Common myeloid progenitor, CD34-positive (primary cell): Measurements from ENCODE around the gene SLC23A2.
"Not testable (repeated sequence)": the region's sequence is repeated elsewhere in the genome, so short reads cannot be mapped to it uniquely, and the experiment has no call there.

Source experiments
- CTCF ChIA-PET: fragments of 350-600 bp; sonication (Branson Sonifier 250); formaldehyde crosslinking; loops from one replicate; lab custom pipeline; 2021; ENCODE audit warnings: antibody characterized with exemption; lab: Charles Lee
- POLR2A ChIA-PET: fragments of 350-600 bp; sonication (Branson Sonifier 250); formaldehyde crosslinking; loops from one replicate; lab custom pipeline; 2021; ENCODE audit warnings: antibody characterized with exemption; lab: Charles Lee
- DNase-seq, 3 donors: peaks; one replicate each; pipeline versions ENCODE4 v3.0.0 to v3.0.0-alpha.2; 2013
- H3K27ac ChIP-seq, 2 experiments: 1 replicate in 1 of 2; 2 replicates in 1 of 2; pipeline ENCODE4 v1.7.0; 2013; ENCODE audit warnings: inconsistent platforms in 2 of 2, low read length in 2 of 2, mild to moderate bottlenecking in 2 of 2, low read depth in 1 of 2, moderate library complexity in 1 of 2; ENCODE audit not compliant: severe bottlenecking in 2 of 2, insufficient read depth in 1 of 2, poor library complexity in 1 of 2
- H3K27me3 ChIP-seq, 5 experiments: replicated peaks in 2 of 5; 1 replicate in 3 of 5; 2 replicates in 2 of 5; pipeline versions ENCODE4 v1.6.1 to v1.7.0; 2013; ENCODE audit warnings: low read length in 4 of 5, mild to moderate bottlenecking in 2 of 5, moderate library complexity in 2 of 5, inconsistent platforms in 1 of 5; ENCODE audit not compliant: insufficient read depth in 5 of 5, control insufficient read depth in 4 of 5
- H3K36me3 ChIP-seq, 4 experiments: 1 replicate in 2 of 4; 2 replicates in 2 of 4; pipeline versions ENCODE4 v1.6.1 to v1.7.0; 2013; ENCODE audit warnings: low read length in 3 of 4, control low read depth in 1 of 4, mild to moderate bottlenecking in 1 of 4; ENCODE audit not compliant: control insufficient read depth in 4 of 4, insufficient read depth in 4 of 4
- H3K4me1 ChIP-seq, 4 experiments: 1 replicate in 3 of 4; 2 replicates in 1 of 4; pipeline versions ENCODE4 v1.6.1 to v1.7.1; 2013; ENCODE audit warnings: low read length in 3 of 4, mild to moderate bottlenecking in 3 of 4, control low read depth in 1 of 4, inconsistent platforms in 1 of 4, moderate library complexity in 1 of 4; ENCODE audit not compliant: control insufficient read depth in 4 of 4, insufficient read depth in 4 of 4; ENCODE audit errors: control extremely low read depth in 1 of 4
- H3K4me3 ChIP-seq, 7 experiments: 1 replicate in 4 of 7; 2 replicates in 3 of 7; pipeline versions ENCODE4 v1.5.1 to v1.7.0; 2013; ENCODE audit warnings: mild to moderate bottlenecking in 7 of 7, low read length in 6 of 7, moderate library complexity in 6 of 7, inconsistent platforms in 2 of 7, low read depth in 2 of 7, control low read depth in 1 of 7; ENCODE audit not compliant: insufficient read depth in 4 of 7, control insufficient read depth in 1 of 7; ENCODE audit errors: extremely low read depth in 1 of 7
- H3K9me3 ChIP-seq, 5 experiments: 1 replicate in 4 of 5; 2 replicates in 1 of 5; pipeline versions ENCODE4 v1.6.1 to v1.7.1; 2013; ENCODE audit warnings: low read length in 4 of 5, mild to moderate bottlenecking in 2 of 5, inconsistent platforms in 1 of 5, low read depth in 1 of 5, moderate library complexity in 1 of 5; ENCODE audit not compliant: control insufficient read depth in 4 of 5, insufficient read depth in 2 of 5; ENCODE audit errors: control extremely low read depth in 1 of 5
- WGBS: methylation state at CpG from one replicate; pipeline ENCODE4 v1.1.5; 2013; ENCODE audit not compliant: insufficient coverage; 5-methylcytosine and 5-hydroxymethylcytosine counted together

The SLC23A2 gene

GRCh38 chr20:5039889-5040288 lies 38.6 kb upstream of the SLC23A2 start:
- WGBS, result 80% methylated on average over 1 of the region's 1 CpG
- H3K4me3 ChIP-seq, result no peak overlapping the region
- H3K27me3 ChIP-seq, result no peaks in the 10 kb centered on the region
- H3K36me3 ChIP-seq, result no peaks in the 10 kb centered on the region
- POLR2A ChIA-PET, result no interaction called here
- H3K27ac ChIP-seq, result no peak overlapping the region
- no peaks in the 10 kb centered on the region for H3K9me3 ChIP-seq
- no peaks in the 10 kb centered on the region for H3K4me1 ChIP-seq
- DNase-seq, result no peak
- CTCF ChIA-PET, result interaction anchor here (1.2 kb wide), 1 partner anchor 15 kb away, joined by 3 read pairs; no protein-coding TSS in a partner anchor

- ChIA-PET POLR2A (no interaction called here), CTCF (interaction anchor here (1.2 kb wide), 1 partner anchor 15 kb away, joined by 3 read pairs; no protein-coding TSS in a partner anchor)
- WGBS, result 100% methylated on average over 3 of the region's 8 CpGs
Observed at GRCh38 chr20:5039255-5039657, 37.9 kb upstream of the SLC23A2 start.

DNA sequence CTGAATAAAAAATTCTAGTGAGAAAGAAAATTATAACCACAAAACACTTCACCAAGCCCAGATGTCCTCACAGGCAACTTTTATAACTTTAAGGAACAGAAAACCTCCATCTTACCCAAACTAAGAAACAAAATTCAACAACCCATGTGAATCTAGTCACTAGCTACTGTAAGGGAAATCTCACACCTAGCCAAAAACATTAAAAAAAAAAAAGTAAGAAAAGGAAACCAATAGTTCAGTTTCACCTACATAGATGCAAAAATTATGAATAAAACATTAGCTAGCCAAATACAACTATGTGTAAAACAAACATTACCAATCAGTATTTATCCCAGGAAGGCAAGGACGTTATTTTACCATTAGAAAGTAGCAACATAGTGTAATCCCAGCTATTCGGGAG lies 35.5 kb upstream of the SLC23A2 start:
- no peak overlapping the region for H3K4me3 ChIP-seq
- WGBS, result 100% methylated on average over 1 of the region's 2 CpGs
- ChIA-PET CTCF (no interaction called here), POLR2A (no interaction called here)
- no peaks in the 10 kb centered on the region for H3K27me3 ChIP-seq
- no peak overlapping the region for H3K27ac ChIP-seq
- H3K36me3 ChIP-seq, result no peaks in the 10 kb centered on the region
- H3K4me1 ChIP-seq, result no peaks in the 10 kb centered on the region
- no peak for DNase-seq
- H3K9me3 ChIP-seq, result no peaks in the 10 kb centered on the region

More at GRCh38 chr20:5039255-5039657, 37.9 kb upstream of the SLC23A2 start:
- no peaks in the 10 kb centered on the region for H3K4me1 ChIP-seq
- no peak overlapping the region for H3K27ac ChIP-seq
- no peaks in the 10 kb centered on the region for H3K27me3 ChIP-seq
- no peak overlapping the region for H3K4me3 ChIP-seq
- peak in 2 of 3 donors; percentile 54 to 61 for DNase-seq
- no peaks in the 10 kb centered on the region for H3K9me3 ChIP-seq
- H3K36me3 ChIP-seq, result no peaks in the 10 kb centered on the region

GRCh38 chr20:5035518-5035917 lies 34.2 kb upstream of the SLC23A2 start:
- H3K36me3 ChIP-seq, POLR2A ChIA-PET, DNase-seq, H3K4me1 ChIP-seq, H3K27me3 ChIP-seq, H3K4me3 ChIP-seq, H3K27ac ChIP-seq, H3K9me3 ChIP-seq: not testable (repeated sequence)
- WGBS, result no CpG with 5 or more reads among the region's 1 CpG
- CTCF ChIA-PET, result interaction anchor here (0.9 kb wide), 2 partner anchors 17 to 72 kb away, joined by 3 to 4 read pairs; no protein-coding TSS in a partner anchor

DNA sequence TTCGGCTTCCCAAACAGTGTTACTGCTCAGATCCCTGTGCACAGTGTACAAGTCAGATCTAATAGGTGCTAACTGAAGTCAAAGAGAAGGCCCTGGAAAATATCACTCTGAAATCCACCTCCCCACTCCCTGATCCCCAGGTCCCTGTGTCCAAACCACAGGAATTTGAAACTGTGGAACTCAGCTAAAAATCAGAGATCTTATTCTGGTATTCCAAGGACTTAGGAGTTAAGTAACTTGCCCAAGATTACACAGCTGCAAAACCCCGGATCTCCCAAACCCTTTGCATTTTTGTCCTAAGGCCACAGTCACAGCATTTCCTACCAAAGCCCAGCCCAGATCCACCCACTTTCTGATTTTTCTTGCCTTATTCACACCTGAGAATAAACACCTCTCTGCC lies 32.3 kb upstream of the SLC23A2 start:
- no peak overlapping the region for H3K27ac ChIP-seq
- DNase-seq, result no peak
- H3K4me3 ChIP-seq, result no peak overlapping the region
- H3K9me3 ChIP-seq, result no peaks in the 10 kb centered on the region
- H3K27me3 ChIP-seq, result no peaks in the 10 kb centered on the region
- H3K4me1 ChIP-seq, result peaks cover 0 to 8% (median 5%) of the 10 kb centered on the region in 4 experiments
- POLR2A ChIA-PET, result no interaction called here
- no peaks in the 10 kb centered on the region for H3K36me3 ChIP-seq
- CTCF ChIA-PET, result interaction anchor here (1.7 kb wide), 1 partner anchor 58 kb away, joined by 5 read pairs; no protein-coding TSS in a partner anchor
- 100% methylated on average over 2 of the region's 2 CpGs for WGBS

GRCh38 chr20:5031701-5032100 lies 30.4 kb upstream of the SLC23A2 start:
- H3K27ac ChIP-seq, POLR2A ChIA-PET, H3K4me3 ChIP-seq, H3K4me1 ChIP-seq, DNase-seq, H3K36me3 ChIP-seq, H3K27me3 ChIP-seq, H3K9me3 ChIP-seq, CTCF ChIA-PET: not testable (repeated sequence)
- WGBS, result 99% methylated on average over 10 of the region's 10 CpGs

DNA sequence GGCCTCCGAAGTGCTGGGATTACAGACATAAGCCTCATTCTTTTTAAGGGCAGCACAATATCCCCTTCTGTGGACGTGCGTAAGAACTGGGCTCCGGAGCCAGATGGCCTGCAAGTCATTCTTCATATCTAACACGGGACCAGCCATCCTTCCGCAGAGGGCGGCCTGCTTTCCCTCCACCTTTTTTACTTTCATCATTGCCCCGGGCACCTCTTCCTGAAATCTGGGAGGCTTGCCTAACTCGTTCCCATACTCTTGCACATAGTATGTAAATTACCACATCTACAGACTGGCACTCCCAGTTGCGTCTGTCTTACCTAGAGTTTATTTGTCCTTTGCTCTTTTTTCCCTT lies 29.9 kb upstream of the SLC23A2 start:
- DNase-seq, result no peak
- H3K9me3 ChIP-seq, result no peaks in the 10 kb centered on the region
- H3K4me3 ChIP-seq, result no peak overlapping the region
- WGBS, result 94% methylated on average over 10 of the region's 10 CpGs
- ChIA-PET POLR2A (no interaction called here), CTCF (no interaction called here)
- H3K36me3 ChIP-seq, result no peaks in the 10 kb centered on the region
- peaks cover 0 to 8% (median 5%) of the 10 kb centered on the region in 4 experiments for H3K4me1 ChIP-seq
- H3K27me3 ChIP-seq, result no peaks in the 10 kb centered on the region
- H3K27ac ChIP-seq, result no peak overlapping the region
